Activated T-helper 1 cell treated with anti-CD3 and anti-CD28 coated beads, Interleukin-2, amount 50 U/mL, for 16 hours (primary cell): ENCODE results near the gene RERE.
"Not testable (repeated sequence)": the region's sequence is repeated elsewhere in the genome, so short reads cannot be mapped to it uniquely, and the experiment has no call there.

Experiments
- DNase-seq, 2 donors: peaks; one replicate each; pipeline ENCODE4 v3.0.0-alpha.2; 2020; ENCODE audit warnings: low read depth in 1 of 2, low spot score in 1 of 2

The RERE gene

DNA sequence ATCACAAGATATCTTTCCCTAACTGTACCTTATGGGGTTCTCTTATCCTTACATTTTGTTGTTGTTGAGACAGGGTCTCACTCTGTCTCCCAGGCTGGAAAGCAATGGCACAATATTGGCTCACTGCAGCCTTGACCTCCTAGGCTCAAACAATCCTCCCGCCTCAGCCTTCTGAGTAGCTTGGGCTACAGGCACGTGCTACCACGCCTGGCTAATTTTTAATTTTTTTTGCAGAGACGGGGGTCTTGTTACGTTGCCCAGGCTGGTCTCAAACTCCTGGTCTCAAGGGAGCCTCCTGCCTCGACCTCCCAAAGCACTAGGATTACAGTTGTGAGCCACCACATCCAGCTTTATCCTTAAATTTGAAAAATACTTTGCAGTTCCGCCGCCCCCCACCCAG, 10.4 kb downstream of the RERE start:
- no peak for DNase-seq

- no peak for DNase-seq
These were observed 17.0 kb downstream of the RERE start for GRCh38 chr1:8800416-8800815.

DNA sequence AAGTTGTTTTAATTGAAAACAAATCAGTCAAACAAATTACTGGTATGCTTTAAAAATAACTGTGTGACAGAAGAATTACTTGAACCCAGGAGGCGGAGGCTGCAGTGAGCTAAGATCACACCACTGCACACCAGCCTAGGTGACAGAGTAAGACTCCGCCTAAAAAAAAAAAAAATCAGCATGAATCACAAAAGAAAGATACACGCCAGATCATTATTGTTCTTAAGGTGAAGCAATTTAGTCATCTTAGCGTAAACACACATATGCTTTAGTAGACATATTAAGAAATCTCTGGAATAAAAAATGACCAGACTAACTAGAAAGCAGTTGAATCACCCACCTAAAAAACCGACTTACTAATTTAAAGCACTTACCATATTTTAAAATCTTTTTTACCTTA, 20.2 kb downstream of the RERE start:
- no peak for DNase-seq

DNA sequence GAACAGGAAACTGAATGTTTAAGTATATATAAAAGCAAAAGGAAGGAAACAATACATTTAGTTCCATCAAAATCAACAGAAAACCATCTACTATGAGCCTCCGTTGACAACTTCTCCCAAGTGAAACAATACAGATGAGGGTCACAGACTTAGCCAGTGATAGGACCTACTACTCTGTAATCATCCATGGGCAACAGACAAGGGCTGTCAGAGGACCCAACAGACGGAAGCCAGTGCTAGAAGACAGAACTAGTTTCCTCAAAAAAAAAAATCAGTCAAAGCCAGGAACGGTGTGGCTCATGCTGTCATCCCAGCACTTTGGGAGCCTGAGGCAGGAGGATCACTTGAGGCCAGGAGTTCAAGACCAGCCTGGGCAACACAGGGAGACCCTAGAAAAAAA, 20.6 kb downstream of the RERE start:
- no peak for DNase-seq

GRCh38 chr1:8794605-8795004, 22.8 kb downstream of the RERE start:
- DNase-seq = no peak

- no peak for DNase-seq
These were observed 25.6 kb downstream of the RERE start for GRCh38 chr1:8791819-8792218.

- no peak for DNase-seq
These were observed 26.5 kb downstream of the RERE start for GRCh38 chr1:8790987-8791386.

DNA sequence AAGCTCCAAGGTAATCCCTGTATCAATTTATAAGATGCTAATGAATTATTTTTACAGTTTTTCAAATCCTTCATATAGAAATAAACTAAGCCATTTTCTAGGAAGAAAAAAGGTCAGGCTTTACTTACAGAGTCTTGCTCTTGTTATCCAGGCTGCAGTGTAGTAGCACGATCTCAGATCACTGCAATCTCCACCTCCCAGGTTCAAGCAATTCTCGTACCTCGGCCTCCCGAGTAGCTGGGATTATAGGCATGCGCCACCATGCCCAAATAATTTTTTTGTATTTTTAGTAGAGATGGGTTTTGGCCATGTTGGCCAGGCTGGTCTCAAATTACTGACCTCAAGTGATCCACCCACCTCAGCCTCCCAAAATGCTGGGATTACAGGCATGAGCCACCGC, 27.0 kb downstream of the RERE start:
- DNase-seq = no peak

DNA sequence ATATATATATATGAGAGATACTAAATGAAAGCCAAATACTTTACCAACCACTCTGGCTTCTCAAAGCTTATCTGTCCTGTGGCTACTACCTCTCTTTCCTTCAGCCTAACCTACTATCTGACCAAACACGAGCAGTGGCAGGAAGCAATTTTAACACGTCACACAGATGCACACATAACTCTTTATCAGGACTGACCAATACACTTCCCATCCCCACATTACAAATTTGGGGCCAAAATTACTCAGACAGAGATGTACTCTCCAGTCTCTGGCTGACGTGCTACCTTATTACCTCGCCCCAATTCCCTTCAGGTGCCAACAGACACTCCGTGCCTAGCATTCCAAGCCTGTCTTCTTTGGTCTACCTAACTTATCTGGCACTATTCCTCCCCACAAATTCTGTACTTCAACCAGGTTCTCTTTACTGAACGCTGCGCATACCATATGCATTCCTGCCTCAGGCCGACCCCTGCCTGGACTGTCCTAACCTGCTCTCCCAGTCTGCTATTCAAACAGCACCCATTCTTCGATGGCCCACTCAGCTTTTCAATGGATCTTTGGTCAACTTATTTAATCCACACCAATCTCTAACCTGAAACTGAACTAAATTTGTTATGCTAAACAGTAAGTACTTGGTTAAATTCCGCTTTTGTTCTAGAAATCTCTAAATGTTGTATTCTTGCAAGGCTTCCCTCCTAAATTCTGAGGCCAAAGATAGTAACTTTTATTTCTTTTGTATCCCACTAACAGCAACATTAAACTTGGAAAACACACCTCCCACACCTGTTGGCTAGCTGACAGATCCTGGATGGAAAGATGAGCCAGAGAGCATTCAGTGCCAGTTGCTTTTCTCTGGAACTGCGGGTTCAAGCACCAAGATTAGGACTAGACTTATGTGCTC, 27.9 kb downstream of the RERE start:
- no peak for DNase-seq

DNA sequence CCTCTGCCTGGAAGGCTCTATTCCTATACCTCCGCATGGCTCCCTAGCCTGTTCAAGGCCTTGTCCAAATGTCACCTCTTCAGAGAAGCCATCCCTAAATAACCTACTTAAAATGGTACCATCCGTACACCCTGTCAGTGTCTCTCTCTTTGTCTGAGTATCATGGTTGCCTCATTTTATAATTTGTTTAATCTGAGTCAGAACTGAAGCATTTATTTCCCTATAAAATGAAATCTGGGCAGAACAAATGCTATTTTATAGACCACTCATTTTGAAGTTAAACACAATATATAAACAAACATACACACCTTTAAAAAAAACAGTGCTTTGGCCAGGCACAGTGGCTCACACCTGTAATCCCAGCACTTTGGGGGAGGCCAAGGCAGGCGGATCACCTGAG, 30.2 kb downstream of the RERE start:
- DNase-seq = no peak

- not testable (repeated sequence) for DNase-seq
These were observed 31.2 kb downstream of the RERE start for GRCh38 chr1:8786204-8786603.

DNA sequence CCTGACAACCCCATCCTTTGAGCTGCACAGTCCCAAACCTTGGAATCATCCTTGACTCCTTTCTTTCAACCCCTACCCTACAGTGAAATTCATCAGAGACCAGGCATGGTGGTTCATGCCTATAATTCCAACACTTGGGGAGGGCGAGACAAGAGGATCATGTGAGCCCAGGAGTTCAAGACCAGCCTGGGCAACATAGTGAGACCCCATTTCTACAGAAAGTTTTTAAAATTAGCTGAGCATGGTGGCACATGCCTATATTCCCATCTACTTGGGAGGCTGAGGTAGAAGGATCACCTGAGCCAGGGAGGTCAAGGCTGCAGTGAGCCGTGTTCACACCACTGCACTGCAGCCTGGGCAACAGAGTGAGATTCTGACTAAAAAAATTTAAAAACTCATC, 34.5 kb downstream of the RERE start:
- DNase-seq = no peak

GRCh38 chr1:8782001-8782620, 35.3 kb downstream of the RERE start:
- no peak for DNase-seq

DNA sequence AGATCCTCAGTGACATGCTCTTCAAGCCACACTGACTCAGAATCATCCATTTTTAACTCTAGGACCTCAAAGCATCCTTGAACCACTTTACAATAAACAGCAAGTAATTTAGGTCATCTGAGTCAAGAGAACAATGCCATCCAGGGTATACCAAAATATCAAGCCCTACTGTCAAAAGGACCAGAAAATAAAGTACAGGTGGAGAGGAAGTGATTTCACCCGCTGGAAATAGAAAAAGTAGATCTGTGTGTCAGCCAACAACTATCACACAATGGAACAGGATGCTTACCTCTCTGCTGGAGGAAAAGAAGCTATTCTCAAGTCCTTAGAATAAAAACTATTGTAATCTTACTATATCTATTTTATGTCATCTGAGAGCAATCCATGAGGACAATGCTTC, 37.0 kb downstream of the RERE start:
- no peak for DNase-seq

DNA sequence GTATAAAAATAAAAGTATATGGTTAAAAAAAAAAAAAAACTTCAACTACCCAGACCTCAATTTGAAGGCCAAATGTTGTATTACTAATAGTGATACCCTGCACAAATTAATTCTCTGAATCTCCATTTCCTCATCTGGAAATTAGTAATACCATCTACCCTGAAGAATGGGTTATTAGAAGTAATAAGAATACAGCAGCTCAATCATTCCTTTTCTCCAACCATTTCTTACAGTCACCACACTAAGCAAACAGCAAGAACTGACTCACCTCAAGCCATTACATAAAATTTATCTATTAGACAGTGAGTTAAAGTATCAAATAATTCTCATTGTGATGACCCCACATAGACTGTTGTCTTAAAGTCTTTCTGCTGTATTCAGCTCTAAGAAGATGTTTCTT, 39.6 kb downstream of the RERE start:
- DNase-seq = no peak

- DNase-seq = no peak
These were observed 41.3 kb downstream of the RERE start for GRCh38 chr1:8776104-8776503.

GRCh38 chr1:8767006-8767405, 50.4 kb downstream of the RERE start:
- no peak for DNase-seq

- DNase-seq = no peak
These were observed 52.2 kb downstream of the RERE start for GRCh38 chr1:8765198-8765597.

DNA sequence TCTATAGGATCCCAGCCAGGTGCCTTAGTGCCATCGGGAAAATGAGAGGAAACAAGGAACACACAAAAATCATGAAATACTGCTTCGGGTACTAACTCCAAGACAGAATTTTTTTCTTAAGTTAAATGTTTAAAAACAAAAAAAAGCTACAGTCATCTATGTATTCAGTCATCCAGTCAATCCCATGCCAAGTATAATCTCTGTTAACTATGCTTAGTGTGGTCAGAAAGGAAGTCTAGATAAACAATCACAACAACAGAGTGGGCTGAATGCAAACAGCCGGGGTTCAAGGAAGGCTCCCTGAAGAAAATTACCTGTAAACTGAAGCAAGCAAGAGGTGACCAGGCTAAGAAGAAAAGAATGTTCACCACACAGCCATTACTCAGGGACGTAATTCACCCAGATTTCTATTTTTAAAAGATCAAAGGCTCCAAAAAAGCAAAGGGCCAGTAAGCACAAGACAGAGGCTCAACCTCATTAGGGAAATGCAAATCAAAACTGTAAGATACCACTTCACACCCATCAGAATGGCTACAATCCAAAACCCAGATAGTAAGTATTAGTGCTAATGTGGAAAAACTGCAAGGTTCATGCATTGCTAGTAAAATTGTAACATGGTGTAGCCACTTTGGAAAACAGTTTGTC, 53.0 kb downstream of the RERE start:
- DNase-seq = no peak

- no peak for DNase-seq
These were observed 53.6 kb downstream of the RERE start for GRCh38 chr1:8763888-8764287.

GRCh38 chr1:8754993-8755392, 62.4 kb downstream of the RERE start:
- DNase-seq = no peak

- DNase-seq = no peak
These were observed 63.2 kb downstream of the RERE start for GRCh38 chr1:8754247-8754650.
